Inferior parietal cortex (tissue), 1 donor: ENCODE data around the gene ADGRD2.

ENCODE experiments used
- DNase-seq: peaks from one replicate; pipeline ENCODE4 v3.0.0-alpha.2; 2016; ENCODE audit errors: extremely low spot score

Gene ADGRD2

GRCh38 chr9:124479371-124479770 lies 29.1 kb downstream of the ADGRD2 start:
- no peak for DNase-seq

GRCh38 chr9:124479947-124480620 lies 29.8 kb downstream of the ADGRD2 start:
- DNase-seq: no peak

GRCh38 chr9:124480621-124480981 lies 30.4 kb downstream of the ADGRD2 start:
- DNase-seq: no peak

GRCh38 chr9:124481115-124481514 lies 30.9 kb downstream of the ADGRD2 start:
- no peak for DNase-seq

GRCh38 chr9:124482431-124483031 lies 32.3 kb downstream of the ADGRD2 start:
- DNase-seq: no peak

- no peak for DNase-seq
Measured at GRCh38 chr9:124483481-124483880, 33.2 kb downstream of the ADGRD2 start.

GRCh38 chr9:124485201-124485600 lies 35.0 kb downstream of the ADGRD2 start:
- no peak for DNase-seq

GRCh38 chr9:124485936-124486335 lies 35.7 kb downstream of the ADGRD2 start:
- DNase-seq: no peak

GRCh38 chr9:124486778-124487259 lies 36.6 kb downstream of the ADGRD2 start:
- no peak for DNase-seq

GRCh38 chr9:124487260-124488182 lies 37.3 kb downstream of the ADGRD2 start:
- no peak for DNase-seq

GRCh38 chr9:124488641-124489210 lies 38.5 kb downstream of the ADGRD2 start:
- no peak for DNase-seq

- no peak for DNase-seq
Measured at GRCh38 chr9:124489222-124489621, 39.0 kb downstream of the ADGRD2 start.

- DNase-seq: no peak
Measured at GRCh38 chr9:124490004-124490403, 39.8 kb downstream of the ADGRD2 start.

GRCh38 chr9:124491049-124491975 lies 41.1 kb downstream of the ADGRD2 start:
- DNase-seq: no peak

- no peak for DNase-seq
Measured at GRCh38 chr9:124492818-124493217, 42.6 kb downstream of the ADGRD2 start.

- DNase-seq: no peak
Measured at GRCh38 chr9:124493218-124493617, 43.0 kb downstream of the ADGRD2 start.

- no peak for DNase-seq
Measured at GRCh38 chr9:124493794-124494479, 43.7 kb downstream of the ADGRD2 start.

GRCh38 chr9:124495126-124496074 lies 45.1 kb downstream of the ADGRD2 start:
- DNase-seq: no peak

- DNase-seq: no peak
Measured at GRCh38 chr9:124496075-124496449, 45.8 kb downstream of the ADGRD2 start.
